Limb (tissue), 2 donors: ENCODE measurements around the gene SYNM.

Source experiments
- DNase-seq, 2 donors: peaks; one replicate each; pipeline ENCODE4 v3.0.0-alpha.2; 2016; ENCODE audit errors: extremely low spot score in 2 of 2

The SYNM gene

DNA sequence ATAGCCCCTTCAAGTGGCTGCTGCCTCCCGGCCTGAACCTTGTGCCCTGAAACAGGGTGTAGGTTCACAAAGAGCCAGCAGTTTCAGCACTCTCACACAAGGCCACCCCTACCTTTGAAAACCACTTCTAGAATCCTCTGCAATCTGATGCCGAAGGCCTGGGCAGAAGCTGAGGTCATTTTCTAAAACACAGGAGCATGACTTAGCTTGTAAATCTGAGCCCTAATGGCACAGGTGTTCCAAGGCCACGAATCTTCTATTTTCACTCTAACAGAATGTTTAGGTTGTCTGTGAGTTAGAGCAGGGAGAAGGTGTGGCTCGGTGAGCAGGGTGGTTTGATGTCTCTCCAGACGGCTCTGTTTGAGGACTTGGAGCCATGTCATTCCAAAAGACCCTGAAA is 62.3 kb downstream of the SYNM start:
- no peak for DNase-seq

DNA sequence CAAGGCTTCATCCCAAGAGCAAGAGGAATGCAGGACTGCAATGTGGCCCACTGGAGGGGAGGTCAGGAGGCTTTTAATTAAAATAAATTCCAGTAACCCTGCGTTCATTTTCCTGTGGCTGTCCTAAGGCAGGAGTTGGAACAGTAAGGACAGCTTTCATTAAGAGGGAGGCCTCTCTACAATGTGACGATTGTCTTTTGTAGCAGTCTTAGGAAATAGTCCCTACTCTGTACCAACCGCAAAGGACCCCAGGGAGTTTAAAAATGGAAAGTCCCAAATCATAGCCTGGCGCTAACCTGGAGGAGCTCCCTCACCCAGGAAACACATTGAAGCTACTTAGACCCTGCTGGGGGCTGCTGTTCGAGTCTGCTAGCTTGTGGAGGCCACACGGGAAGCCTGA is 62.8 kb downstream of the SYNM start:
- no peak for DNase-seq

GRCh38 chr15:99168601-99169580 is 64.0 kb downstream of the SYNM start:
- DNase-seq: no peak

- DNase-seq: no peak
These were observed 65.0 kb downstream of the SYNM start for GRCh38 chr15:99169769-99170311.

GRCh38 chr15:99170476-99171065 is 65.7 kb downstream of the SYNM start:
- DNase-seq: no peak

DNA sequence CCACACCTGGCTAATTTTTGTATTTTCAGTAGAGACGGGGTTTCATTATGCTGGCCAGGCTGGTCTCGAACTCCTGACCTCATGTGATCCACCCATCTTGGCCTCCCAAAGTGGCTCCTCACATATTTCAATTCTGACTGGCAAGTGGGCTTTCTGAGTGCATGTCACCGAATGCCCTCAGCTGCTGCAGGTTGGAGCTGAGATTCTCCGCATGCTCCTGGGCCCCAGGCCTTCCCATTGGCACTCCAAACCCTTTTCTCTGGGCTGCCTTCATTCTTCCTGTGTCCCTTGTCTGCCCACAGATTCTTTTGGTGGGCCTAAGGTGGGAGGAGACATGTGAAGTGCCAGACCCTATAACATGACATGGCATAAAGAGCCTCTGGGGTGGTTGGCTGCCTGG is 67.3 kb downstream of the SYNM start:
- DNase-seq: no peak

GRCh38 chr15:99172989-99173388 is 68.1 kb downstream of the SYNM start:
- no peak for DNase-seq

DNA sequence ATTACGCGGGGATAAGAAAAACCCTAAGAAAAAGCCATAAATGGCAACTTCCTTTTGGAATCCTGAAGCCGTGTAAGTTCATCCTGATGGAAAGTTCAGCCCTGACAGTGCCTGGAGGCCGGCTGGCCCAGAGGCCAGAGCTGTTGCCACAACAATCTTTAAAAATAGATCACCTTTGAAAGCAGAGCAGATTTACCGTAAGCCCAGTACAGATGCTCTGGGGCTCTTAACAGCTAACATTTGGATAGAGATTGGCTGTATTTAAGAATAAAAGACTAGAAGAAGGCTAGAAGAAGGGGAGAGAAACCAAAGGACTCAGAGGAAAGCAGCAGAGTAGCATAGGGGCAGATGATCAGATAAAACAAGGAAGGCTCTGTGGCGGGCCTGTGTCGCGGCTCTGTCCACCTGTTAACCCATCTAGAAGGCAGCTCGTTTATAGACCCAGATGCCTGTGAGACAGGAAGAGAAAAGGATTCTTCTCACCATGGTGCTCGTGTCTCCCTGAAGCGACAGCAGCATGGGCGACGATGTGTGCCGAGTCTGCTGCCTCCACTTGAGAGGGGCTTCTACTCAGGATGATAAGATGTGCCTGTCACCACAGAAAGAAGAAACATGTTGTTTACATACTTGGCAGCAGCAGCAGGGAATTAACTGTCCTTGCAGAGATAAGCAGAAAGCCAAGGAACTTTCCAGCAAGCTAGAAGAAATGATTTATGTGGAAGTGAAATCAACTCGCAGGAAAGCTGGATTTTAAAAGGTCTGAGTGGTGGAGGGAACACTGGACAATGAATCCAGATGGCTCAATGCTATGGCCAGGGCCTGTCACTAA is 69.9 kb downstream of the SYNM start:
- no peak for DNase-seq

DNA sequence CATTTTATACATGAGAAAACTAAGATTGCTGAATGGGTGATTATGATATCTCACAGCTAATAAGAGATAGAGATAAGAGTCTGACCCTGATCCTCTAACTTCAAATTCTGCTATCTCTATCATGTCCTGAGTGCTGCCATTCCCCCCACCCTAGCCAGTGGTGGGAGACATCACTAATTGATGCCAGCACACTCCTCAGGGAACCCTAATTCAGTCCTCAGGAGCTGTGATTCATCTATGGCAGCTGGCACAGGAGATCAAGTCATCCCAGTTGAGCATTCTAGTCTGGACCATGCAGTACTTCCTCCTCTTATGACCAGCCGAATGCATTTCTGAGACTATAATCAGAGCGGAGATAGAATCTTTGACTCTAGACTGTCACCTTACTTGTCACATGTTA is 71.9 kb downstream of the SYNM start:
- DNase-seq: no peak

DNA sequence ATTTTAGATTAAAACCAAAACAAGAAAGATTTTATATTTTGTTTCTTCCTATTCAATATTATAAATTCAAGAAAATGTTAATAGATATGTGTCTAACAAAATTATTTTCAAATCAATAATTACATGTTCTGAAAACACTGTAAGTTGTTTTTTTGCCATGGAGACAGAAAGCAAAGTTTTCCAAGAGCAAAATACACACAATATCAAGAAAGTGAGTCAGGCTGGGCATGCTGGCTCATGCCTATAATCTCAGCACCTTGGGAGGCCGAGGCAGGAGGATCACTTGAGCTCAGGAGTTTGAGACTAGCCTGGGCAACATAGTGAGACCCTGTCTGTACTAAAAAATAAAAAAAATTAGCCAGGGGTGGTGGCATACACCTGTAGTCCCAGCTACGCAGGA is 72.8 kb downstream of the SYNM start:
- no peak for DNase-seq

- DNase-seq: no peak
These were observed 75.4 kb downstream of the SYNM start for GRCh38 chr15:99180086-99180963.

GRCh38 chr15:99180964-99181306 is 76.1 kb downstream of the SYNM start:
- no peak for DNase-seq

DNA sequence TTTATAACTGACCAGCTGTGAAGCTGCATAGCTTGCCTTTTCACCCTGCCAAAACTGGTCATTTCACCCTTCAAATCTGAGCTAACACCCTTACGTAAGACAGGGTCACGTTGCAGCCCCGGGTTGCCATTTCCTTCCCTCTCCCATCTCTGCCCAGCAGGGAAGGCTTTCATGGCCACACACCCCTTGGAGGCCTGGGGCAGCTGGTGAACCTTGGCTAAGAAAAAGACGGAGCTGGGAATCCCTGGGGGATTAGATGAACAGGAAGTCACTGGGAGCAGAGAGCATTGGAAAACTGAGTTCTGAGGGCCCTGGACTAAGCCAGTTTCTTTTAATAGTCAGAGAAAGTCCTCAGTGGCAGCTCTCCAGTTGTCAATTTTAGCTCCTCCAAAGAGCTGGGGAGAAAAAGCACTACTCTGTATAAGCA is 76.7 kb downstream of the SYNM start:
- no peak for DNase-seq

DNA sequence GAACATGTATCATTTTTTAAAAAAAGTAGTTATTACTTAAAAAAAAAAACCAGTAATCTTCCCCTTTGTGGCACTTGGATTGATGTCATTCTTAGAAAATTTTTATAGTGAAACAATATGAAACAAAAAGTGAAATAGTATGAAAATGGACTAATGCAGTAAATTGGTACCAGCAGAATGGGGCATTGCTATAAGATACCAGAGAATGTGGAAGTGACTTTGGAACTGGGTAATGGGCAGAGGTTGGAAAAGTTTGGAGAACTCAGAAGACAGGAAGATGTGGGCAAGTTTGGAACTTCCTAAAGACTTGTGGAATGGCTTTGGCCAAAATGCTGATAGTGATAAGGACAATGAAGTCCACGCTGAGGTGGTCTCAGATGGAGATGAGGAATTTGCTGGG is 77.9 kb downstream of the SYNM start:
- DNase-seq: no peak
